ENCODE results near the gene ADGRG7. TPM values are rescaled to one million over a fixed set of nuclear protein-coding genes. Genes with fewer than 3 reads are reported as not detected.
"Not testable (repeated sequence)": the region's sequence is repeated elsewhere in the genome, so short reads cannot be mapped to it uniquely, and the experiment has no call there.

The ADGRG7 gene
- total RNA-seq, 2 experiments from 2014 or later: not detected

GRCh38 chr3:100653604-100654294, 44.3 kb downstream of the ADGRG7 start:
- Histone ChIP-seq H3K36me3 (ENCODE audit: insufficient read depth, low read length) (no peaks in the 10 kb centered on the region), H3K4me3 (ENCODE audit: low read depth, low read length, poor library complexity, severe bottlenecking) (no peak overlapping the region), H2AFZ (ENCODE audit: low read length) (no peak overlapping the region), H3K79me2 (ENCODE audit: insufficient read depth, low read depth, low read length) (no peaks in the 10 kb centered on the region), H3K4me2 (ENCODE audit: low read length) (no peak overlapping the region), H3K9me3 (ENCODE audit: low read length) (no peaks in the 10 kb centered on the region), H3K27ac (ENCODE audit: low read depth, low read length, poor library complexity, severe bottlenecking) (no peak overlapping the region), H3K4me1 (ENCODE audit: insufficient read depth, low read length, poor library complexity, severe bottlenecking) (no peaks in the 10 kb centered on the region), H3K9me2 (ENCODE audit: insufficient read depth, low read length) (no peaks in the 10 kb centered on the region), H4K20me1 (ENCODE audit: insufficient read depth, low read length) (no peaks in the 10 kb centered on the region)
- ChIA-PET CTCF (ENCODE audit: unreplicated experiment) (no interaction called here), POLR2A (interaction anchor here (0.7 kb wide), 1 partner anchor 153 kb away, joined by 6 read pairs; no protein-coding TSS in a partner anchor)
- no TSS peak for BruUV-seq (replicated peaks)
- no peak for DNase-seq (ENCODE audit: low spot score)
- no peak for TF ChIP-seq CTCF (conservative IDR thresholded peaks at IDR 0.05; ENCODE audit: low read length)
- no peak for TF ChIP-seq EZH2phosphoT487 (IDR thresholded peaks at IDR 0.05; ENCODE audit: borderline replicate concordance, low read depth, low read length)
- intact Hi-C loops (cut with micrococcal nuclease; ENCODE audit: unreplicated experiment): no loop called here

GRCh38 chr3:100656945-100657344, 47.5 kb downstream of the ADGRG7 start:
- H3K79me2 ChIP-seq (ENCODE audit: insufficient read depth, low read depth, low read length): no peaks in the 10 kb centered on the region
- ChIA-PET CTCF (ENCODE audit: unreplicated experiment) (no interaction called here), POLR2A (no interaction called here)
- no peaks in the 10 kb centered on the region for H3K9me3 ChIP-seq (ENCODE audit: low read length)
- H3K36me3 ChIP-seq (ENCODE audit: insufficient read depth, low read length): no peaks in the 10 kb centered on the region
- no peaks in the 10 kb centered on the region for H3K9me2 ChIP-seq (ENCODE audit: insufficient read depth, low read length)
- DNase-seq (ENCODE audit: low spot score): no peak
- H3K4me3 ChIP-seq (ENCODE audit: low read depth, low read length, poor library complexity, severe bottlenecking): no peak overlapping the region
- no peaks in the 10 kb centered on the region for H3K4me1 ChIP-seq (ENCODE audit: insufficient read depth, low read length, poor library complexity, severe bottlenecking)
- H2AFZ ChIP-seq (ENCODE audit: low read length): no peak overlapping the region
- TF ChIP-seq EZH2phosphoT487 (IDR thresholded peaks at IDR 0.05; ENCODE audit: borderline replicate concordance, low read depth, low read length) (no peak), CTCF (conservative IDR thresholded peaks at IDR 0.05; ENCODE audit: low read length) (no peak)
- no peak overlapping the region for H3K27ac ChIP-seq (ENCODE audit: low read depth, low read length, poor library complexity, severe bottlenecking)
- no peaks in the 10 kb centered on the region for H4K20me1 ChIP-seq (ENCODE audit: insufficient read depth, low read length)
- no peak overlapping the region for H3K4me2 ChIP-seq (ENCODE audit: low read length)
- intact Hi-C loops (cut with micrococcal nuclease; ENCODE audit: unreplicated experiment): no loop called here
- no TSS peak for BruUV-seq (replicated peaks)

GRCh38 chr3:100661294-100661693, 51.9 kb downstream of the ADGRG7 start:
- H3K4me1 ChIP-seq (ENCODE audit: insufficient read depth, low read length, poor library complexity, severe bottlenecking); H3K79me2 ChIP-seq (ENCODE audit: insufficient read depth, low read depth, low read length); H3K9me2 ChIP-seq (ENCODE audit: insufficient read depth, low read length); H3K4me3 ChIP-seq (ENCODE audit: low read depth, low read length, poor library complexity, severe bottlenecking); H3K4me2 ChIP-seq (ENCODE audit: low read length); intact Hi-C loops (cut with micrococcal nuclease; ENCODE audit: unreplicated experiment); BruUV-seq (replicated peaks); DNase-seq (ENCODE audit: low spot score); H3K27ac ChIP-seq (ENCODE audit: low read depth, low read length, poor library complexity, severe bottlenecking); H3K9me3 ChIP-seq (ENCODE audit: low read length); CTCF ChIA-PET (ENCODE audit: unreplicated experiment); H3K36me3 ChIP-seq (ENCODE audit: insufficient read depth, low read length); H4K20me1 ChIP-seq (ENCODE audit: insufficient read depth, low read length); H2AFZ ChIP-seq (ENCODE audit: low read length): not testable (repeated sequence)
- POLR2A ChIA-PET: interaction anchor here (1.4 kb wide), 1 partner anchor 13 kb away, joined by 4 read pairs; no protein-coding TSS in a partner anchor

Data from OCI-LY7 (cell line).